Measurements from ENCODE around the gene PKNOX2.
A peak's percentile ranks its signal among the peaks of the same experiment; 100 is the strongest.

PKNOX2 gene

GRCh38 chr11:125379981-125380380, 215.4 kb downstream of the PKNOX2 start:
- DNase-seq (ENCODE audit: low read depth in 2 of 2), result no peak

DNA sequence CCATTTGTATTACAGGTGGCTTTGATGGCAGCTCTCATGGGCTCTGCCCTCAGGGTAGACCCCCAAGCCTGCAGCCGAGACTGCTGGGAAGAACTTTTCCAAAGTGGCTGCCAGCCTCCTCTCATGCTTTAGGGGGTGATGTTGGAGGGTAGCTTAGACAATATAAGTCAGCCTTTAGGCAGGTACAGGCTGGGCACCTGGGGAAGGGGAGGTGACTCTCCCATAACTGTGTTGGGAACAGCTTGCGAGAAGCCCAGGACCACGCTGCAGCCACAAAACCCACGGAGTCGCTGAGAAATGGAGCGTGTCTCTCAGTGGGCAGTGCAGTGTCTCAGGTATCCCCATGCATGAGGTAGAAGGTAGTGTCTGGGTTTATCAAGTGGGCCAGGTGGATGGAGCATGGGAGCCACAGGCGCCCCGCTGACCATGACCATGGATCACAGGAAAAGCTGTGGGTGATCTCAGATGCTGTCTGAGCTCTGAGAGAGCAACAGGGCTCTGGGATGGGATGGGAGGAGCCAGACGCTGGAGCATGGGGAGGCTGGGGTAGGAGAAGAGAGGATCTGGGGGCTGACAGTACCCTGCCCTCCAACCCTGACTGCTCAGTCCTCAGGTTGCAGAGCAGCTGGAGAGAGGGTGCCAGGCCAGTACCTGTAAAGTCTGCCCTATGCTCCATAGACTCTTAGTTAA, 216.3 kb downstream of the PKNOX2 start:
- no peak for DNase-seq (ENCODE audit: low read depth in 2 of 2)

GRCh38 chr11:125381499-125382044, 217.0 kb downstream of the PKNOX2 start:
- DNase-seq (ENCODE audit: low read depth in 2 of 2), result no peak

- DNase-seq (ENCODE audit: low read depth in 2 of 2), result no peak
Observed at GRCh38 chr11:125382314-125382791, 217.8 kb downstream of the PKNOX2 start.

DNA sequence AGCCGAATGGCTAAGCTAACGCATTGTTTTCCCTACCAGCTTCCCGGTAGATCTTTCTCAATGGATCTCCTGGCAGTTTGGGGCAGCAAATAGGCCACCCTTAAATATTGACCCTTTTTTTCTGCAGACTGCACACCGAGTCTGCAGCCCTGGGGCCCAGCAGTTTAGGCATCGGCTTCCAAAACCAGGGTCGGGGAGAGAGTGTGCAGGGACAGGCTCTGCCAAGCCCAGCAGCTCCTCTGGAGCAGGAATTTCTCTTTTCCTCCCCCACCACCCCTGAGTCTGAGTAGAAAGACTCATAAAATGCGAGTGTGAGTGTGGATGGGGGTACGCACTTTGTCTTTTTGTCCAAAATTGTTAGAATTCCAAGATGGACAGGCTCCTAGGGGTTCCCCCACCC, 218.3 kb downstream of the PKNOX2 start:
- DNase-seq (ENCODE audit: low read depth in 2 of 2), result no peak

GRCh38 chr11:125384825-125385224, 220.3 kb downstream of the PKNOX2 start:
- DNase-seq (ENCODE audit: low read depth in 2 of 2), result no peak

GRCh38 chr11:125387901-125388300, 223.3 kb downstream of the PKNOX2 start:
- no peak for DNase-seq (ENCODE audit: low read depth in 2 of 2)

- no peak for DNase-seq (ENCODE audit: low read depth in 2 of 2)
Observed at GRCh38 chr11:125388611-125389010, 224.1 kb downstream of the PKNOX2 start.

DNA sequence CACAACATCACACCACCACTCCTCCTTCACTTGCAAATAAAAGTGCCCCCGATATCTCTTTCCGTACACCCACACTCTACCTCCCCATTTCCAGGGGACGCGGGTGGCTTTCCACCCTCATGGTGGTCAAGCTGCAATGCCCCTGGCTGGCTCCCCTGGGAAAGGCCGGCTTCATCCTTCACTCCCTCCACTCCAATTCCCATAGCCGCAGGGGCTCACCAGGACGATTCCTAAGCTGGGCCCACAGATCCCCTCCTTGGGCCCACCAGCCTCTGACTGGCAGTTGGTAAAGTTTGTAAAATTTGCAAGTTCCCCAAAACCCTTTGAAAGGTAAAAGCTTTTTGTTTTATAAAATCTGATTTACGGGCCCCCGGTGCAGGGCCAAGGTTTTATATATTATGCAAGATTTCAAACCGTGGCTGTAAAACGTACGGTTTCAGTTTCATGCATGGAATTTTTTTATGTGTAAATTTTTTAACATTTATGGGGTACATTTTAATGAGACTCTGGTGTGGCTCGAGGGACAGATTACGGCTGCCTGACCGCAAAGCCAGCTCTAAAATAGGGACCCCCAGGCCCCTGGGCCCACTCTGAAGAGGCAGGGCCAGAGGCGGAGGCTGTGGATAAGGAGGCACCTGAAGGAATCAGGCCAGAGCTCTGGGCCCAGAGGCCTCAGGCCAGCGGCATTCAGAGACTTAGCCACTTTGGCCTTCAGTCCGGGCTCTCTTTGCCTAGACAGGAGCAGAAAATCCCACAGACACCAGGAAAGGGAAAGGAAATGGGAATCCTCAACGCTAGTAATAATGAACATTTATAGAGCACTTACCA, 225.0 kb downstream of the PKNOX2 start:
- no peak for DNase-seq (ENCODE audit: low read depth in 2 of 2)

- peak in 1 of 2 experiments; percentile 8 for DNase-seq (ENCODE audit: low read depth in 2 of 2)
Observed at GRCh38 chr11:125390946-125391345, 226.4 kb downstream of the PKNOX2 start.

DNA sequence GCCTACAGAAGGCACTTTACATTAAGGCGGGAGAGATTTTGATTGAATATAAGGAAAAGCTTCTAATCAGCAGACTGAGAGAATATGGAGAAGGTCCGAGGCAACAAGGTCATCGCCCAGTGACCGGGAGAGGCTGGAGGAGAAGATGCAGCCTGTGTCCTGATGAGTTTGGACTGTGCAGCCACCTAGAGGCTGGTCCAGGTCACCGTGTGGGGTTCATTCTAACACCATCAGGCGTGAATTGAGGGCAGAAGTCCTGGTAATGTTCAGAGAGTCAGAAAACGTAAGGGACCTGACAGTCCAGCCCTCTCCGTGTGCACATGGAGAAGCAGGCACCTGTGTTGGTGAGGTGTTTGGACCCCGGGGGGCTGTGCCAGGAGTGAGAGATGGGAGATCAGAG, 228.8 kb downstream of the PKNOX2 start:
- DNase-seq (ENCODE audit: low read depth in 2 of 2), result no peak

GRCh38 chr11:125394296-125394695, 229.7 kb downstream of the PKNOX2 start:
- DNase-seq (ENCODE audit: low read depth in 2 of 2), result no peak

GRCh38 chr11:125397421-125397820, 232.9 kb downstream of the PKNOX2 start:
- DNase-seq (ENCODE audit: low read depth in 2 of 2), result no peak

DNA sequence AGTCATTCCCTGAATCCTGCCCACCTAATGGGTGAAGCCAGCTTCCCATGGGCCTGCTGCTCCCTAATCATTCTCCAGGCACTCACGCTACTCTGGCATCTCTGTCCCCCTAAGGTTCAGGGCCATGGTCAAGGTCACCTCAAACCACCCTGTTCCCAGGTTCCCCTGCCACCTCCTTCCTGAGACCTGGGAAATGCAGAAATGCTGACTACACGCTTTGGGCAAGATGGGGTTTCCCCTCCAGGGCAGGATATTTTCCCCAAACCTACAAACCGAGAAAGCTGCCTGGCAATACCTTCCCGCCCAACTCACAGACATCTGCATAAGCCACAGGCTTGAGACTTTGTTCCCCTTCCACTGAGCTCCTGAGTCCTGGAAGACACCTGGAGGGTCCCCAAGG, 233.9 kb downstream of the PKNOX2 start:
- DNase-seq (ENCODE audit: low read depth in 2 of 2), result no peak

GRCh38 chr11:125398994-125399640, 234.6 kb downstream of the PKNOX2 start:
- no peak for DNase-seq (ENCODE audit: low read depth in 2 of 2)

GRCh38 chr11:125399945-125400344, 235.4 kb downstream of the PKNOX2 start:
- DNase-seq (ENCODE audit: low read depth in 2 of 2), result no peak

DNA sequence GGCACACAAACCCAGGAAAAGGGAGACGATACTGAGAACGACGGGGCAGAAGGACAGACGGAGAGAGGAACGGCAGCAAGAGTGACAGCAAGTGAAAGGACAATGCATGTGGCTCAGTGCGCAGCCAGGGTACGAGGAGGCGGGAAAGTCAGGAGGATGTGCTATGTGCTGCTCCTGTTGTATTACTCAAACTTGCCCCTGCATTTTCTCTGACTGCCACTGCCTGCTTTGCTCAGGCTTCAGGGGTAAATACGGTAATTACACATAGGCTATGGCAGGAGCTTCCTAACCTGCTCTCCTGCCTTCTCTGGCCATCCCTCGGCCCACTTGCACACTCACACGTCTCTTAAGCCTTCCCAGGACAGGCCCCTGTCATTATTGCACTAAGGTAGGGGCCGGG, 236.7 kb downstream of the PKNOX2 start:
- DNase-seq (ENCODE audit: low read depth in 2 of 2), result no peak

DNA sequence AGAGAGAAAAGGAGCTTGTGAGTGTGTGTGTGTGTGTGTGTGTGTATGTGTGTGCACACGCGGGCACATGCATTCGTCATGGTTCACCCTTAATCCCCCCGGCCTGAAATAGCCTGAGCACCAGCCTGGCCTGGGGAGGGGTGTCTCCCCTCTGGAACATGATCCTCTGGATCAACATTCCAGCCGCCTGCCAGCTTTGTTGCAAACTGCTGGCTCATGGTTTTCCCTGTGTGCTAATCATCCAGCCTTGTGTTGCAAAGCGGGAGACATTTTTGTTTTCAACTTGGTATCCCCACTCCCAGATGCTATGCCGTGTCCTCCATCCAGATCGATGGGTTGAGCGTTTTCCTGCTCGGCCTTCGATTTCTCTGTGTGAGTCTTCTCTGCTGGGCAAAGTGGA, 237.2 kb downstream of the PKNOX2 start:
- DNase-seq (ENCODE audit: low read depth in 2 of 2), result no peak

GRCh38 chr11:125402435-125402834, 237.9 kb downstream of the PKNOX2 start:
- peak in 1 of 2 experiments; percentile 9 for DNase-seq (ENCODE audit: low read depth in 2 of 2)

DNA sequence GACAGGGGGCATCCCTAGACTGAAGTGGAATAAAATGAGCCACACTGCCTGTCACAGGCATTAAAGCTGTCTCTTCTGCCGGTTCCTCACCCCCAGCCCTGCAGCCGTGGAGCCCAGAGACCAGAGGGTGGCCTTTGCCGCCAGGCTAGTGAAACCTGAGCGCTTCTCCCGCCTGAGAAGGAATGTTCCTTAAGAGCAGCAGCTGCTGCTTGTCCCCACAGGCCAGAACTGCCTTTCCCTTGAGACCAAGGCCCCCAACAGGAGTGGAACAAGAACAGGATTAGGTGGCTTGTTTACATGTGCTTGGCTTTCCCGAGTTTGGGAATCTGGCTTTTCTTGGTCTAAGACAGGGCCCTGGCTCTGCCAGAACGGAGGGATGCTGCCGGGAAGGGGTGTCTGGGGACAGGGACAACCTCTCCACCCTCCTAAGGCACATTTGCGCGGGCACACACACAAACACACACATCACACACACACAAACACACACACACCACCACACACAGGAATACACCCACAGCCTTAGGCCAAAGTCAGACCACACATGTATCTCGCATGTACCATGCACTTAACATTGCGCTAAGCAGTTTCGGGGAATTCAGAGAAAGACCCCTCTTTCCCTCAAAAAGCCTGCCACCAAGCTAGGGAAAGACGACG, 239.7 kb downstream of the PKNOX2 start:
- DNase-seq (ENCODE audit: low read depth in 2 of 2), result no peak
